Prostate gland (tissue), 2 donors: ENCODE measurements around the gene PARP16.

Experiments used
- POLR2A ChIP-seq: fragments of 450-650 bp; IDR thresholded peaks from one replicate; pipeline ENCODE4 v1.6.1; 2016; ENCODE audit warnings: antibody characterized with exemption, mild to moderate bottlenecking
- POLR2AphosphoS5 ChIP-seq: sonication (generic); formaldehyde crosslinking; IDR thresholded peaks from one replicate; pipeline ENCODE4 v1.6.1; 2017; ENCODE audit warnings: antibody characterized with exemption
- TF ChIP-seq, protein P1 (sequence below), 4 experiments: fragments of 200-600 bp in 2 of 4; fragments of 450-650 bp in 2 of 4; sonication (generic) in 2 of 4; IDR thresholded peaks; 1 replicate in 3 of 4; 2 replicates in 1 of 4; pipeline ENCODE4 v1.5.1; 2016 to 2019; ENCODE audit warnings: antibody characterized with exemption in 4 of 4, mild to moderate bottlenecking in 2 of 4, moderate library complexity in 2 of 4

DNA sequence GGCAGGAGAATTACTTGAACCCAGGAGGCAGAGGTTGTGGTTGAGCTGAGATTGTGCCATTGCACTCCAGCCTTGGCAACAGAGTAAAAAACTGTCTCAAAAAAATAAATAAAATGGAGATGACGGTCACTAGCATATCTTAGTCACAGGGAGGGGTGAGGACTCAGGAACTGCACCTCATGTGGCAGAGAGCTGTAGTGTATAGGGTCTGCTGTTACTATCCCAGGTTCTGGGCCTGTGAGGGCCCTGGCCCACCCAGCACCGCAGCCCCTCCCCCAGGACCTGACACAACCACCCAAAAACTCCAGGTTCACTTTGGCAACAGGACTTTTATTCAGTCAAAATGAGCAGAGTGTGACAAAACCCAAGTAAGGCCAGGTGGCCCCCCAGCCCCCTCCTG lies 40.1 kb upstream of the PARP16 start:
- TF ChIP-seq POLR2A (no peak), POLR2AphosphoS5 (no peak)
- TF ChIP-seq, protein P1, sequence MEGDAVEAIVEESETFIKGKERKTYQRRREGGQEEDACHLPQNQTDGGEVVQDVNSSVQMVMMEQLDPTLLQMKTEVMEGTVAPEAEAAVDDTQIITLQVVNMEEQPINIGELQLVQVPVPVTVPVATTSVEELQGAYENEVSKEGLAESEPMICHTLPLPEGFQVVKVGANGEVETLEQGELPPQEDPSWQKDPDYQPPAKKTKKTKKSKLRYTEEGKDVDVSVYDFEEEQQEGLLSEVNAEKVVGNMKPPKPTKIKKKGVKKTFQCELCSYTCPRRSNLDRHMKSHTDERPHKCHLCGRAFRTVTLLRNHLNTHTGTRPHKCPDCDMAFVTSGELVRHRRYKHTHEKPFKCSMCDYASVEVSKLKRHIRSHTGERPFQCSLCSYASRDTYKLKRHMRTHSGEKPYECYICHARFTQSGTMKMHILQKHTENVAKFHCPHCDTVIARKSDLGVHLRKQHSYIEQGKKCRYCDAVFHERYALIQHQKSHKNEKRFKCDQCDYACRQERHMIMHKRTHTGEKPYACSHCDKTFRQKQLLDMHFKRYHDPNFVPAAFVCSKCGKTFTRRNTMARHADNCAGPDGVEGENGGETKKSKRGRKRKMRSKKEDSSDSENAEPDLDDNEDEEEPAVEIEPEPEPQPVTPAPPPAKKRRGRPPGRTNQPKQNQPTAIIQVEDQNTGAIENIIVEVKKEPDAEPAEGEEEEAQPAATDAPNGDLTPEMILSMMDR (IDR thresholded peaks at IDR 0.05): no peak
